HG02885 (cell line): ENCODE results near the gene CIPC.

Source experiments
- ATAC-seq: cut with Tn5 transposase; IDR thresholded peaks from one replicate; pipeline ENCODE4 v1.9.1; 2021; ENCODE audit warnings: mild to moderate bottlenecking; ENCODE audit not compliant: unreplicated experiment, poor library complexity

Gene CIPC

DNA sequence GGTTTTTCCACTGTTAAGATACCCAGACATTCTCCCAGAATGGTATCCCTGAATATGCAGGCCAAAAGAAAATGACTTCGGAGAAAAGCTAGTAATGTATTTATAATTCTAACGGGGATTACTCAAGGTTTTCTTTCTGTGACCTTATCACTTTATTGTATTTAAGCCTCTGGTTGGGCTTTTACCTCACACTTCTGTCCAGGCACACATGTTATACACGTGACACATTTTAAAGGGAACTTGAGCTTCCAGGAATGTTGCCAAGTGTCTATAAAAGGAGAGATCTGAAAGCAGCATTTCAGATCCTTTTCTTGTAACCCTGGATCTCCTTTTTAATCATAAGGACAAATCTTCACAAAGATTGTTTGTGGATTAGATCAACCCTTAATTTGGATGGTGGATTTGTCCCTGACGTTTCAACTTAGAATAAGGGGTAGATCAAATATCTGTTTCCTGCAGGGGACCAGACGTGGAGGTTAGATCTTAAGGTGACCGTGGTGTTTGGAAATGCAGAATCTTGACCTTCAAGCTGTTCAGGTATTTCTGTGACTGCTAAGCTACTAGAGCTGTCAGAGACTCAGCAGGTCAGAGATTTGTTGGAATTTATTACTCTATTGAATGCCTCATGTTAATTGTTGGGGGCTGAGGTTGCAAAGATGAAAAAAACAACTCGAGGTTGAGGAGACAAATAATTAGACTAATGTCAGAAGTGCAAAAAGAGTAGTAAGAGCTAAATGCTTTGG lies 1.5 kb downstream of the CIPC start:
- no peak for ATAC-seq

DNA sequence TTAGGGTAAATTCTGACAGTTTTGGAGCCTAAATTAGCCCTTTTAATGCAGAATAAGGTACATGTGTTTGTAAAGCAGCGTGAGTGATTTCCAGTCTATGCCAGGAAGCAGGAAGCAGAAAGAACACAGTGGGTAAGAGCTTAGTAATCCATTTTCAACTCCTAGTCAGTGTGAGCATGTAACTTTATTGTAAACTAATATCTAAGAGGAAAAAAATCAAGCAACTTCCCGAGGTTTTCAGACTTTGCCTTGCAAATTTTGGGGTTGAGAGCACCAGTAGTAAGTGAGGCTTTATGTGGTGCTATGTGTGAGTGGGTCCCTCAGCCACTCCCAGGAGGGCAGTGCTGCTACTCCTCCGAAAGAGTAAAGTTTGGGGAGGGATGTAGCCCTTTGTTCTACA lies 2.9 kb downstream of the CIPC start:
- ATAC-seq, result no peak

DNA sequence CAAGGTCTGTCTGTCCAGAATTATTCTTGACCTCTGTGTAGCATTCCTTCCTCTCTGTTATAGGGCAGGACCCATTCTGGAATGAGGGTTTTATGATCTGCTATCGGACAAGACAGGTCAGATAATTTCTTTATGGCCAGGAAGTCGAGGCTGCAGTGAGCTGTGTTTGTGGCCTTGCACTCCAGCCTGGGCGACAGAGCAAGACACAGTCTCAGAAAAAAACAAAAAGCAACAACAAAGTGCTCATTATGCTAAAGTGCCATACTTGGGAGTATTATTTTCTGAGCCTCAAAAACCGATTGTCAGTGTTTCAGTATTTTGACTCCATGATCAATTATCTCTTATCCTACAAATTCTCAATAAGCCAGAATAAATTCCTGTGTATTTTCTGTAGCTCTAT lies 4.1 kb downstream of the CIPC start:
- no peak for ATAC-seq

DNA sequence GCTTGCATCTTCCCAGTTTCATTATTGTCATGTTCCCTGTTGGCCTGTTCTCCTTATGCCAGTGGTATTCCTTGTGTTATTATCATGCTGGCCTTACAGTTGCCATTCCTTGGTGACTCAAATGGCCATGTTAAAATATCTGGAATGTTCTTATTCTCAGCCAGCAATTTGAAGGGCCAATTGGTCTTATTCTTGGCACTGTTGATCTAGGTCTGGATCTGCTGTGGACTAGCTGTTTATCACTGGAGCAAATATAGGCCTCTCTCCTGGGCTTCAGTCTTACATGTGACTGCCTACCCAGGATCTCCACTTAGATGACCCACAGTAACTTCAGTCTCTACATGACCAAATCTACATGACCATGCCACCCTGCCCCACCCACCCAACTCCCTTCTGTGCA lies 5.4 kb downstream of the CIPC start:
- no peak for ATAC-seq

DNA sequence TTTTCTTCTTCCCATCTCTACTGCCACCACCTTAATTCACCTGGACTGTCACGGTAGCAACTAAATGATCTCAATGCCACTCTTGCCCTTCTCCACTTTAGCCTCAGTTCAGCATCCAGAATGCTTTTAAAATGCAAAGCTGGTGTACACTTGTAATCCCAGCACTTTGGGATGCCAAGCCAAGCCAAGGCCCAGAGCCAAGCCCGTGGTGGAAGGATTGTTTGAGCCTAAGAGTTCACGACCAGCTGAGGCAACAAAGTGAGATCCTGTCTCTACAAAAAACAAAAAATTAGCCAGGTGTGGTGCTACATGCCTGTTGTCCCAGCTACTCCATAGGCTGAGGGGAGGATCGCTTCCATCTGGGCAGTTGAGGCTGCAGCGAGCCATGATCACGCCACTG lies 5.9 kb downstream of the CIPC start:
- no peak for ATAC-seq

DNA sequence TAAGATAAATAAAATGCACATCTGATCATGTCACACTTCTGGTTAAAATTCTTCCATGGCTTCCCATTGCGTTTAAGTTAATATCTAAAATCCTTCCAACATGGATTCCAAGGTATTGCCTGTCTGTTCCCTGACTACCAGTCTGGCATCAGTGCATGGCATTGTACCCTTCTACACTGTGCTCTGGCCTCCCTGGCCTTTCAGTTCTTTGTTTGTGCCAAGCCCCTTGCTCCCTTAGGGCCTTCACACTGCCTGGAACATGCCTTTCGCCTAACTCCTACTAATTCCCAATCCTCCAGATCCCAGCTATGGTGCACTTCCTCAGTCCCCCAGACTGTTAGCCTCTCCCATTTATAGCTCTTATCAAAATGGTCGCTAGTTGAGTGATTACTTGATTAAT lies 6.3 kb downstream of the CIPC start:
- no peak for ATAC-seq

DNA sequence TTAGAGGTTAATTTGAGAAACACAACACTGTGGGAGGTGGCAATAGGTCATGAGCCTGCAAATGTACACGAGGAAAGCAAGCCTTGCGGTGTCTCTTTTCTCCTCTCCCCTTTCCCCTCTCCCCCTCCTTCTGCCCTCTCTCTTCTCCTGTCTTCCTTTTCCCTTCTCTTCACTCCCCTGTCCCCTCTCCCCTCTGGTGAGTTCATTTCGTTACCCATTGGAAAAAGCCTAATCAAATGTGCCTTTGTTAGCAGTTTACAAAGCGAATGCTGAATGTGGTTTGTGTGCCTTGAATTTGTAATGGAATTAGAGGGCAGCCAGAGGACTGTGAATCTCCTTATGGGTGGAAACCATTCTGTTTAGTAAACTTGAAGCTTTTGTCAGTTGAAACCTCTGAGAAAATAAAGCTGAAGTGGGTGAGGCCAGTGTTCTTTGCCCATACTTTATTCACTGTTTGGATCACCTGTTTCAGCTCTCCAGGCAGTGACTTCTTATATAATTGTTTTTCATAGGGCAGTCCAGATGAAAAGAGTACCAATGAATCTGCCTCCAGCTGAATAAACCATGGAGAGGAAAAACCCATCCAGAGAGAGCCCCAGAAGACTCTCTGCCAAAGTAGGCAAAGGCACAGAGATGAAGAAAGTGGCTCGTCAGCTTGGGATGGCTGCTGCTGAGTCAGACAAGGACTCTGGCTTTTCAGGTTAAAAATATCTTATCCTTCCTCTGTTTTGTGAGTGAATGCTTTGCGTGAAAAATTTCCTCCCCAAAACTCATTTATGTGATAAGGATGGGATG lies 7.3 kb downstream of the CIPC start:
- no peak for ATAC-seq

DNA sequence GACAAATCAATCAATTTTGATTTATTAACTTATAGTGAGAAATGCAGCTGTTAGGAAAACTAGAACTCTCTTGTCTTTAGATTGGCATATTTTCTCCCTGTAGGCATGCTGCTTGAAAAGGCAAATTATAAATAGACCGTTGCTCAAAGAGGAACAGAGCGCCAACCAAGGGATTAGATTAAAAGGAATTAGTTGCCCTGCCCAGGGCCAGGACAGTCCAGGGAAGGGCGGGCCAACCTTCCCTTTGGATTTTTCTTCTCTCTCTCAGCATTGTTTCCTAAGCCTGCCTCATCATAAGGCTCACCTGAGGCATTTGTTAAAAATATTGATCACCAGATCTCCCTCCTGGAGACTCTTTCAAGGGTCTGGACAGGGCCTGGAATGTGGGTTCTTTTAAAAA lies 8.6 kb downstream of the CIPC start:
- no peak for ATAC-seq

DNA sequence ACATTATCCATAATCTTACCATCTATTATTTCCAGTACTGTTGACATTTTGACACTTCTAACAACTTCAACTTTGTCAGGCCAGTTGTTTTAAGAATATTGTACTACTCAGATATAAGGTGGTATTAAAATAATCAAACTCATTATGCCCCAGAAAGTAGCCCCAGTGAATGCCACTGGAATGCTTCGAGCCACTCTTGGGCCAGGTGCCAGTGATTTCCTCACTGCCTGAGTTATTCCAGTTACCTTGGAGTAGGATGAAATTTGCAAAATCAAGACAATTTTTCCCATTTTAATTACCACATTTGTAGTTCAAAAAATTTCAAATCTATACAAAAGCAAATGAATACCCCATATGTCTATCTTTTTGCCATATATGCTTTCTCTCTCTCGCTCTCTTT lies 9.2 kb downstream of the CIPC start:
- no peak for ATAC-seq

DNA sequence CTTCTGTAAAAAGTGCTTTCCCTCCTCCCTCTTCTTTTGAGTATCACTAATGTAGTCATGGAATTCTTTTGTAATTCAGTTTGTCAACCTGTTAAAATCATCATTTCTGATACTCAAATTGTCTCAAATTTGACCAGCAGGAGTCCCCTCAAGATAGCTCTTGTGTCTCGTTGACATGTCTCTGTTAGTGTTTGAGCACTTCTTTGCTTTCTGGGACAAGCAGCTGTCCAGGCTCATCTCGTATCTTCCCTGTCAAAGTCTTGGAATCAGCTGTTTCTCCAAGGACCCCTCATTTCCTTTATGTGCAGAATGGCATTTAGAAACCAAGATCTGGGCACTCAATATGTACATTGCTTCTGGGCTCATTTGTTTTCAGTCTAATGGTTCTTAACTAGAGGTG lies 10.7 kb downstream of the CIPC start:
- ATAC-seq, result no peak

DNA sequence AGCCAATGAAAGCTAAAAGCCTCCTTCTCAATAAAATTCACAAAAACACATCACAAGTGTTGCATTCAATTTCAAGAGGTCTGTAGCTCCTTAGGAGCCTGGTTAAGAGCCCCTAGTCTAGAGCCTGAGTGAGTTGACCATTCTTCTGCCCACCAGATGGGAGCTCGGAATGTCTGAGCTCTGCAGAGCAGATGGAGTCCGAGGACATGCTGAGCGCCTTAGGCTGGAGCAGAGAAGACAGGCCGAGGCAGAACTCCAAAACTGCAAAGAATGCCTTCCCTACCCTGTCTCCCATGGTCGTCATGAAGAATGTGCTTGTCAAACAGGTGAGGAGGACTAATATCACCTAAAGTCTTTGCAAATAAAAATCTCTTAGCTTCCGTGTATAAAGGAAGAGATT lies 11.6 kb downstream of the CIPC start:
- ATAC-seq, result no peak

DNA sequence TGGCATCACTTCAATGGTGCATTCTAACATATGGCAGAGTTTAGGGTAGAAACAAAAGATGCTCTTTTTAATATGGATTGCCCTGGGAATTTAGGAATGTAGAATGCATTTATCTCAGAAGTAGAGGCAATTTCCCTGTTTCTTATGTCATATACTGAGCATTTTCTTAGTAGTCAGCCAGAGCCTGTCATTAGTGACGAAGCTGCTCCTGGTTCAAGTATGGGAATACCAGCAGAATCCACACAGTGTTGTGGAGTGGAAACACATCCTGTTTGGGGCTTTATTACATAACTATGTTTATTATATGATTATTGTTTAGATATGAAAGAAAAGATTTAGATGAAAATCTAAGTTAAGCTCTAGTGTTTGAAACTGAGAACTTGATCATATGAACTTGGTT lies 12.2 kb downstream of the CIPC start:
- no peak for ATAC-seq

DNA sequence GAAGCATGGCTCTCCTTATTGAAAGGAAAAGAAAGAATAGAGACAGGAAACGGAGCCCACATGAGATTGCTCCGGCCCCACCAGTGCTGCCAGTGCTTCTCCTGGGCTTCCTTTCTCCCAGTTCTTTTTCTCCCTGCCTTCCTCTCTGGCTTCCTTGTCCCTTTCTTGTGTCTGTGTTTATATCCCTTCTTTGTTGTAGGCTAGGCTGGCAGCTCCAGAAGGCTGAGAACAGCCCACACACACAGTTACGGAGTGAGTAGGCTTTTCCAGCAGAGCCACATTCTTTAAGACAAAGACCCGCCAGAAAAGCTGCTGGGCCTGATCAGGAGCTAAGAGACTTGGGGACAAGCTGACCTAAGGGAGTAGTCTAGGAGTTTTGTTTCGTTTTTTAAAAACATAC lies 13.0 kb downstream of the CIPC start:
- ATAC-seq, result no peak

DNA sequence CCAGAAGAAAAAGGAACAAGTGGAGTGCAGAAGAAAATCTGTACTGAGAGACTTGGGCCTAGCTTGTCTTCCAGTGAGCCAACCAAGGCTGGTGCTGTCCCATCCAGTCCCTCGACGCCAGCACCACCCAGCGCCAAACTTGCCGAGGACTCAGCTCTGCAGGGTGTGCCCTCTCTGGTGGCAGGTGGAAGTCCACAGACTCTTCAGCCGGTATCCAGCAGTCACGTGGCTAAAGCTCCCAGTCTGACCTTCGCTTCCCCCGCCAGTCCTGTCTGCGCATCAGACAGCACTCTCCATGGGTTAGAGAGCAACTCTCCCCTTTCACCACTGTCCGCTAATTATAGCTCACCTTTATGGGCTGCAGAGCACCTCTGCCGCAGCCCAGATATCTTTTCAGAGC lies 15.6 kb downstream of the CIPC start:
- no peak for ATAC-seq

DNA sequence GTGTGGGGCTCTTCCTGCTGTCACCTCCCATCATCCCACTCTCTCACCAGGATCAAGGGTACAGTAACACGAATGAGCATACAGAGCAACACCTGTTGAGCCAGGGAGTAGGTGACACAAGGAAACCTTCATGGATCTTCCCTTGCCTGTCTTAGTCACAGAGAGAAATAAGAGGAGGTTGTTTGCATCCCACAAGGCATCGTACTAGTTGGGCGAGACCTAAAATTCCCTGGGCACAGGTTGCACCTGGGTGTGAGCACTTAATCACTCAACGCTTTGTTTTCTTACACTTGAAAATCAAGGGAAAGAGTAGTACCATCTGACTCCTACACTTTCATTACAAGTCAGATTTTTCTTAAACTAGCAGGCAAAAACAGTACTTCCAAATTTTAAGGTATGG lies 16.6 kb downstream of the CIPC start:
- ATAC-seq, result no peak

DNA sequence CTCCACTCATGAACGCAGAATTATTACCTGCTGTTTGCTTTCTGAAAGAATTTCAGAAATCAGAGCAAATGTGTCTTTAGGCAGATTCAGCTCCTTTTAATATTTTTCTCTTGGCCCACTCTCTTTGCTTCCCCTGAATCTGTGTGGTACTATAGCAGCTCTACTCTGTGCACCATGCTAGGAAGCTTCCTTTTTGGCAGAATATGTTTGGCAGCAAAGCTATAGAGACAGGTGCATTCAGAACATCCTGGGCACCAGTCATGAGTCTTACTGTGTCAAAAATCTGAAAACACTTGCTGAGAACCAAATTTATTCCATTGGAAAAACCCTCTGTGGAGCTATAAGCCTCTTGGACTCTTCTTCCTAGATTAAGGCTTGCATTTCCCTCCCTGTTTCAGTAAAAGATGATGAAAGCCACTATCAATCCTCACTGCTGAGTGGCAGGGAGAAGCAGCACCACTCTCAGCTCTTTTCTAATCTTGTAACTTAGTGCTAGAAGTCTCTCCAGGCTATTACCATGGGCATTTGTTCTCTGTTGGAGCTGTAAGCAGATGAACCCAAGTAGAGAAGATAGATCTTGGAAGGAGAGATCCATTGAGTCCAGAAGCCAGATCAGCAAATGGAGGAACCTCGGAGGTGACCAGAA lies 18.2 kb downstream of the CIPC start:
- no peak for ATAC-seq

DNA sequence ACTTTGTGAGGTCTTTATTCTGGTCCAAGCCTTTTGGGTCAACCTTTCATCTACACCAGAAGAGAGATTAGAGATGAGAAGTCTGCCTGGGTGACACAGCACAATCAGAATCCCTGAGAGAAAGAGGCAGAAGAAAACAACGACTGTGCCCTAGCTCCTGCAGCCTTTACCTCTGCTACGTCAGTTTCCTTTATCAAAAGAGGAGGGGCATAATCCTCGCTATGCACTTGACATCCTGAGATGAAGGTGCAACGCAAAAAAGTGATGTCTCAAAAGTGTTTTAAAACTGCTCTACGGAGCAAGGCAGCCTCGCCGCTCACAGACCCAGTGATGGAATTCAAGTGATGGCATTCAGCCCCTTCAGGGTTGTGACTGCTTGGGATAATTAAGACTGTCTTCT lies 21.8 kb downstream of the CIPC start:
- no peak for ATAC-seq

DNA sequence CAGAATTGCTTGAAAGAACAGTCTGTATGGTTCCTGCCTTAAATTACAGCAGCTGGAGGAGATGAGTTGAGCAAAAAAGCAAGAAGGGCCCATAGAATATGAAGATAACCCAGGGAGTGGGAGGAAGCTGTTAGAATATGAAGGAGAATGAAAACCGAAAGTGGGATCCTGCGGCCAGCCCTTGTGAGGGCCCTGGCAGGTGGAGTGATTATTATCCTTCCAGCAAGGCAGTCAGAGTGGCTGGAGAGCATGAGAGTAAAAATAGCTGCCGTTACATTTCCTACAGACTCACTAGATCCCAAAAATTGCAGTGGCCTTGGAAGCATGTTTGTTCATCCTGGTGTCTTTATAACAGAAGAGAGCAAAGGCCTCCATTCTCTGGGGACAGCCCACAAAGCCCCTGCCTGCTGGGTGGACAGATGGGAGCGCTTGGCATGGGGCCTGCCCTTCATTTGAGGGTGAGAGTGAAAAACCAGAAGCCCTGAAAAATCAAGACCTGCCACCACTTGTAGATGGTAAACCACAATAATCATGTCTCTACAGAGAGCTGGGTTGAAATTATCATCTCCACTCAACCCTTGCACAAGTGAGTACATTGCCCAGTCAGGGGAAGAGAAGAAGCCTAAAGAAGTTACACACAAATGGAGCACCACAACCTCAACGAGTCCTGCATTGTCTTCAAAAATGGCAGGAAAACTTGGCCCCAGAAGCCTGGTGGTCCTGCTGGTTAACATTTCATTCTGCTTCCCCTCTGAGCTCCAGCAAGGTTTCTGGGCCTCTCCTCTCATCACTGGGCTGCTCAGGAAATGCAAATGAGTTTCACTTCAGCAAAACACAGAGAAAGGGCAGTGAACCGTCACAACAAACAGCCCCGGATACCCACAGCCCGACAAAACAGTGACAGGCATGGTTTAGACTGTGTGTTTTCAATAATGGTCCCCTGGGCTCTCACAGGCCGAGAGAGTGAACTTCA lies 23.0 kb downstream of the CIPC start:
- peak; percentile 91 for ATAC-seq

DNA sequence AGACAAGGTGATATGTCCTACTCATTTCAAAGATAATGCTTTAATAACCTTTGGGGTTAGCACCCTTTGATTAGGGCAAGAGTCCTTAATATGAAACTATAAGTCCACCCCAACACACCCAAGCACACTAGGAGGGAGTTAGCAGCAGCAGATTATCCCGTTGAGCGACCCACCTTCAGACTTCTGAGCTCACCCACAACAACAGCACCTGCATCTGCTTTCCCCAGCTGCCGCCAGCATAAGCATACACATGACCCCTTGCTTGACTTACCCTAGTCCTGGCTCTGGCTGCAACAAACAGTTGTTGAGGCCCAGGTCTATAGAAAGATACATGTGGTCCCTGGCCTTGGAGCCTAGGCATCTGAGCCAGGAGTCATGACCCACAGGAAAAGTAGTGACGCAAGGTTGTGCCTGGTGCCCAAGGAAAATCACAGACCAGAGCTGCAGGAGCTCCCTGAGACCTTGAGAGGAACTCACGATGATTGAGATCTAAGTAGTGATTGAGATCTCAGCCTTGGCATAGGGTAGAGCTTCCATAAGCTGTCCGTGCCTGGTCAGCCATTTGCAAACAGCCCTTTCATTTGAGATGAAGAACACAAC lies 24.6 kb downstream of the CIPC start:
- no peak for ATAC-seq
